ENCODE results near the gene CUL4B. TPM values are rescaled to one million over a fixed set of nuclear protein-coding genes. Genes with fewer than 3 reads are reported as not detected.

Gene CUL4B
- total and polyA plus RNA-seq, 11 donors, result 7.5 to 28.5 (median 19.1) TPM

DNA sequence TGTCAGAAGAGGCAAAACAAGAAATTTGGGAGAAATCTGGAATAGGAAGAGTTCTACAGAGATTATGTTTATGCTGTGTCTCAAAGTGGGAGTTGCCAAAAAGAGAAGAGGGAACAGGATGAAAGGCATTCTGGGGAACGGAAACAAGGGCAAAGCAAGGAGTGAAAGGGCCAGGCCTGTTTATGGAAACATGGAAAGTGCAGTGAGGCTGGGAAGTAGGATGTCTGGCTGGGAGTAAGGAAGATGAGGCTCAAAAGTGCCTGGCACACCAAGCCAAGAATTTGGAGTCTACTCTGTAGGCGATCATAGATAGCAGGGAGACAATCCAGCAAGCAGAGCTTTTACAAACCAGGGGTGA, 1.8 kb upstream of the CUL4B start:
- Histone ChIP-seq H3K9me3 (no peaks in the 10 kb centered on the region), H3K36me3 (peaks cover 0 to 4% (median 0%) of the 10 kb centered on the region in 9 donors), H3K4me1 (peaks cover 0 to 23% (median 9%) of the 10 kb centered on the region in 12 donors), H3K27ac (peak overlapping the region in 11 of 12 donors; percentile 79 to 100 (median 97)), H3K4me3 (peak overlapping the region in 4 of 12 donors; percentile 65 to 94 (median 74)), H3K27me3 (no peaks in the 10 kb centered on the region)
- intact Hi-C loops (cut with DNase I), result loop anchor here in 5 of 10 donors (2.0 to 5.0 kb wide), 2 partner anchors 40 kb away; partner anchors contain the start of gene MCTS1 (in 4 of the 5)
- WGBS, 4 donors, result 37 to 58% (median 43%) methylated on average over 2 of the region's 2 CpGs
- TF ChIP-seq CTCF (IDR thresholded peaks at IDR 0.05) (no peak), POLR2A (IDR thresholded peaks at IDR 0.05) (no peak)
- no peak for DNase-seq
- no peak for ATAC-seq

DNA sequence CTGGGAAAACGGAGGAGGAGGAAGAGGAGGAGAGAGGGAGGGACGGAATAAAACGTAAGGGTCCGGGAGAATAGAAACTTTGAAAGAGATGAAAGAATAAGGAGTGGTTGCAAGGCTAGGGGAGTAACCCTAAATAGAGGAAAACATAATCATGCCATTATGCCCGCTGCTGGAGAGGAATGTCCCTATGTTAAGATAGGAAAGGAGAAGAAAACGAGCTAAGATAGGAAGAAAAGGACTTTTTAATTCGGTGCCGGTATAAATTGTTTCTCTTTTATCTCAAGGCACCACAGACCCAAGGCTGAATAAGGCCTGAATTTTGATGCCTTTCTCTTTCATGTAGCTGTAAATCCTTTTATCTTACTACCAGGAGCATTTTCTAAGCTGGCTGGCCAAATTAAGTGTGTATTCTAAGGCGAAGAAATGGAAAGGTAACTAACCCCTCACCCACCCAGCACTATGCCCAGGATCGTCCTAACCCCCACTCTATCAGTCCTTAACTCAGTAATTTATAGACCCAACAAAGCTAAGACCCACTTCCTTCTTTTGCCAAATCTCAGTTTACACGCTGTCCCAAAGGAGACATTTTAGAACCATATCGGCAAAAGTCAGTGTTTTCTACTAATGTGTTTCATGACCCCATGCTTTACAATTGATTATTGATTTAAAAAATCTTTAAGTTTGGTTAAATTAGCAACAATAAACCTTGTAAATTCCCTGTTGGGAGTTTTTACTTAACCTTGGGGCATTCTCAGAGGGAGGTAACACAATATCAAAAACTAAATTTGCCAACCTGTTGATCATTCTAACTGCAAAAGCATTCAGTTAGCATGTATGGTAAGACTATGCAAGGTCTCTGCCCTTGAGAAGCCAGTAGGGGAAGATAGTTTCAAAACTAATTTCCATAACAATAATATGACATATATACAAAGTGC, 1.1 kb upstream of the CUL4B start:
- ATAC-seq, result no peak
- H3K27ac ChIP-seq, result peak overlapping the region; percentile 79 to 100 (median 97)
- no peak for DNase-seq
- no peaks in the 10 kb centered on the region for H3K27me3 ChIP-seq
- peak in 1 of 2 donors; percentile 56 for TF ChIP-seq POLR2A (IDR thresholded peaks at IDR 0.05)
- TF ChIP-seq CTCF (IDR thresholded peaks at IDR 0.05), result no peak
- H3K9me3 ChIP-seq, result no peaks in the 10 kb centered on the region
- H3K4me3 ChIP-seq, result peak overlapping the region; percentile 15 to 94 (median 68)
- WGBS, 4 donors, result 7 to 32% (median 19%) methylated on average over 12 of the region's 12 CpGs
- peaks cover 0 to 28% (median 9%) of the 10 kb centered on the region in 12 donors for H3K4me1 ChIP-seq
- intact Hi-C loops (cut with DNase I), result loop anchor here (1.0 to 5.0 kb wide), 6 partner anchors 40 to 75 kb away; partner anchors contain the start of genes MCTS1 (in 8 of the 10) and C1GALT1C1 (in 3 of the 10)
- H3K36me3 ChIP-seq, result peaks cover 0 to 10% (median 0%) of the 10 kb centered on the region in 9 donors

DNA sequence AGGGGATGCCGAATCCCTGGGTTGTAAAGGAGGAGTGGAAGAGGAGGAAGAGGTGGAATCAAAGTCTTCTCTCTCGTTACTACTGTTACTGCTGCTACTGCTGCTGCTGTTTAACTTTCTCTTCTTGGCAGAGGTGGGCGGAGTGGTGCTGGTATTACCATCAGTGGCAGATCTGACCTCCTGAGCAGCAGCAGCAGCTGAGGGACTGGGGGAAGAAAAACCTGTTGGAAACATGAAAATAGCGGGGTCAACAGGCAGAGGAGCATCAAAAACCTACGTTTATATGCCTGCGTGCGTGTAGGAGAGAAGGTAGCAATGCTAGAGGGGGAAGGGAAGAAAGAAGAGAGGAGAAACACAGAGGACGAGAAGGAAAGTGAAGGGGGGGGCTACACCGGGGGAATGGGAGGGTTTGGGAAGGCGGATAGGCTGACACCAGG, 339 bp downstream of the CUL4B start:
- no peaks in the 10 kb centered on the region for H3K27me3 ChIP-seq
- H3K9me3 ChIP-seq, result no peaks in the 10 kb centered on the region
- H3K27ac ChIP-seq, result peak overlapping the region; percentile 94 to 100 (median 97)
- DNase-seq (peak in 2 of 5 donors; percentile 23 to 32), ATAC-seq (peak in 3 of 4 donors; percentile 18 to 64 (median 32))
- intact Hi-C loops (cut with DNase I), result loop anchor here in 9 of 10 donors (1.0 to 5.0 kb wide), 5 partner anchors 42 to 74 kb away; partner anchors contain the start of genes MCTS1 (in 7 of the 9) and C1GALT1C1 (in 3 of the 9)
- TF ChIP-seq POLR2A (IDR thresholded peaks at IDR 0.05) (no peak), CTCF (IDR thresholded peaks at IDR 0.05) (no peak)
- H3K4me3 ChIP-seq, result peak overlapping the region; percentile 42 to 94 (median 68)
- WGBS, 4 donors, result 0 to 30% (median 14%) methylated on average over 9 to 10 of the region's 10 CpGs
- H3K4me1 ChIP-seq, result peaks cover 0 to 34% (median 11%) of the 10 kb centered on the region in 12 donors
- H3K36me3 ChIP-seq, result peaks cover 0 to 25% (median 5%) of the 10 kb centered on the region in 9 donors

DNA sequence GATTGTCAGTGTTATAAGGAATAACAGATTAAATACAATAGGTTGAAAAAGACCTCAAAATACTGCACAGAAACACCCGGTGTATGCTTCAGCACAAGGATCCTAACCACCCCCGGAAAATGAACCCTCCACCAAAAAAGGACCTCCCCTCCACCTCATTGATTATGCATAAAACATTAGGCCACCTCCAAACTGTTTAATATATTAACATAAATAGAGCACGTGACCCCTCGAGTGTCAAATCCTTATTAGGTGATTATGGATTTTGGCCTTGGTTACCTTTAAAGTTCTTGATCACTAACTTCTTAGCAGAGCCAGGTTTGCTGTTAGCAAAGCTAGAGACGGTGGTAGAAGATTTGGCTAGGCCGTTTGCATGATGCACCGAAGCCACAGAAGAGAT, 958 bp downstream of the CUL4B start:
- Histone ChIP-seq H3K4me1 (peaks cover 0 to 34% (median 11%) of the 10 kb centered on the region in 12 donors), H3K9me3 (no peaks in the 10 kb centered on the region), H3K27ac (peak overlapping the region; percentile 94 to 100 (median 97)), H3K36me3 (peaks cover 0 to 30% (median 5%) of the 10 kb centered on the region in 9 donors), H3K4me3 (peak overlapping the region; percentile 42 to 94 (median 68)), H3K27me3 (no peaks in the 10 kb centered on the region)
- DNase-seq, result no peak
- intact Hi-C loops (cut with DNase I), result loop anchor here in 9 of 10 donors (1.0 to 5.0 kb wide), 5 partner anchors 42 to 73 kb away; partner anchors contain the start of genes MCTS1 (in 7 of the 9) and C1GALT1C1 (in 3 of the 9)
- ATAC-seq, result no peak
- WGBS, 4 donors, result 0 to 48% (median 21%) methylated on average over 7 of the region's 7 CpGs
- TF ChIP-seq CTCF (IDR thresholded peaks at IDR 0.05) (no peak), POLR2A (IDR thresholded peaks at IDR 0.05) (no peak)
